Caki2 (cell line): ENCODE data around the gene ANKS3. TPM values are rescaled to one million over a fixed set of nuclear protein-coding genes. Genes with fewer than 3 reads are reported as not detected.
"Not testable (repeated sequence)": the region's sequence is repeated elsewhere in the genome, so short reads cannot be mapped to it uniquely, and the experiment has no call there.

Experiments
- DNase-seq: peaks from one replicate; pipeline ENCODE4 v3.0.0-alpha.2; 2015; ENCODE audit warnings: low read depth
- in situ Hi-C: cut with HindIII; loops from 2 replicates; pipeline ENCODE4 v1.10.0; 2016; ENCODE audit warnings: low sequenced_read_pairs, low pct_unique_long_range_greater_than_20kb, mixed read lengths
- total RNA-seq: library from RNA; depleted of rRNA; stranded (reverse); fragments of >200 nt; shearing (Covaris generic); gene quantifications from 2 replicates; pipeline ENCODE4 v1.2.3, GENCODE V29; 2014; ENCODE audit warnings: low replicate concordance

Gene ANKS3
- total RNA-seq, 1 experiment from 2014 or later: 62.5 TPM

DNA sequence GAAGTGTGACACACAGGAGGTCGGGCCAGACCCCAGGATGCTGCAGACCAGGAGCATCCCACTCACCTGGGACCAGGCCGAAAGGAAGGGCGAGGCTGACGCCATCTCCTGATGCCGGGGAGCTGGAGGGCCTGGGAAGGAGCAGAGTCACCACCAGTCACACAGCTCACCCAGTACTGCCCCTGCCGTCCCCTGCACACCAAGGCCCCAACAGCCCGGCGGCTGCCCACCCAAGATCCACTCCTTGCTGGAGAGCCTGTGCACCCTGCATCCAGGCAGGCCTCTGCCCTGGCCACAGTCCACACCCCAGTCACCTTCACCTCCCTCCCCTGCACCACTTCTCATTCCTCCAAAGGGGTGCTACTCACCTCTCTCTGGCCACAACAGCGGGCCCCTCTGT lies 28.1 kb upstream of the ANKS3 start:
- in situ Hi-C loops: no loop called here
- DNase-seq: no peak

DNA sequence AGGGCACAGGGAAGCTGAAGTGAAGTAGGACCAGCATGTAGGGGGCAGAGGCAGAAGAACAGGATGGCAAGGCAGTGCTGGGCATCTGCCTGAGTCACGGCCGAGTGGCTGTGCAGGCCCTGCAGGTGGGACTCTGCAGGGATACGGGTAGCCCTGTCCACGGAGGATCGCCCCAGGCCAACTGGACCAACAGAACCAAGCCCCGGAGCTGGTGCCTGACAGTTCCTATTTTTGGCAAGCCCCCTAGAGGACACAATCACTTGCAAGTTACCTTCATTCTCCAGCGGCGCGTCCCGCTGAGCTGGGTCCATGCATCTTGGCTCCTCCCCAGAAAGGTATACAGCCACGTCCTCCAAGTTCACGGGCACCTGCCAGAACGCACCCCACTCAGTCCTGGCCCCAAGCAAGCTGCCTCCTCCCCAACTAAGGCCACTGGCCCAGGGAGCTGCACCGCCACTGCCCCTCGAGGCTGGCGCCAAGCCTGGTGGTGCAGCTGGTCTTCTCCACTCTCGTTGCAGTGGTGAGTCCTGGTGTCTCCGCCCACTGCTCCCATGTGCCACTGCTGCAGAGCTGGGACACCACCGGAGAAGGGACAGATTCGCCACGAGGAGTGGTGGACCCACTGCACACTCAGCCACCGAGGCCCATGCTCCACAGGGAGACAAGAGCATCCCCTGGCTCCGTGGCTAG lies 26.3 kb upstream of the ANKS3 start:
- no peak for DNase-seq
- in situ Hi-C loops: no loop called here

DNA sequence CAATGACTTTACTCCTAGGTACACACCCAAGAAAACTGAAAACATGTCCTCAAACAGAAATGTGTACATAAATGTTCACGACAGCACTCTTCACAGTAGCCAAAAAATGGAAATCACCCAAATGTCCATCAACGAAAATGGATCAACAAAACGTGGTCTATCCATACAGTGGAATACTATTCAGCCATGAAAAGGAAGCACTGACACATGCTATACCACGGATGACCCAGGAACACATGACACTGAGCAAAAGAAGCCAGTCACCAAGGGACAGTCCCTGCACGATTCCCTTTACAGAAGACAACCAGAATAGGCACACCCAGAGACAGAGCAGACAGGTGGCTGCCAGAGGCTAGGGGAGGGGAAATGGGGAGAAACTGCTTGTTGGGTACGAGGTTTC lies 21.6 kb upstream of the ANKS3 start:
- in situ Hi-C loops: no loop called here

DNA sequence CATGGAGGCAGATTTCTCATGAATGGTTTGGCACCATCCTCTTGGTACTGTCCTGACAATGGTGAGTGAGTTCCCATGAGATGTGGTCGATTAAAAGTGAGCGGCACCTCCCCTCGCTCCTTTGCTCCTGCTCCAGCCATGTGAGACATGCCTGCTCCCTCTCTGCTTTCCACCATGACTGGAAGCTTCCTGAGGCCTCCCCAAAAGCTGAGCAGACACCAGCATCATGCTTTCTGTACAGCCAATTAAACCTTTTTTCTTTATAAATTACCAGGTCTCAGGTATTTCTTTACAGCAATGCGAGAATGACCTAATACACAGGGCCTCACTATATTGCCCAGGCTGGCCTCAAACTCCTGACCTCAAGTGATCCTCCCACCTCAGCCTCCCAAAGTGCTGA lies 20.8 kb upstream of the ANKS3 start:
- no peak for DNase-seq
- in situ Hi-C loops: no loop called here

More for the DNA sequence above, 21.6 kb upstream of the ANKS3 start:
- no peak for DNase-seq

DNA sequence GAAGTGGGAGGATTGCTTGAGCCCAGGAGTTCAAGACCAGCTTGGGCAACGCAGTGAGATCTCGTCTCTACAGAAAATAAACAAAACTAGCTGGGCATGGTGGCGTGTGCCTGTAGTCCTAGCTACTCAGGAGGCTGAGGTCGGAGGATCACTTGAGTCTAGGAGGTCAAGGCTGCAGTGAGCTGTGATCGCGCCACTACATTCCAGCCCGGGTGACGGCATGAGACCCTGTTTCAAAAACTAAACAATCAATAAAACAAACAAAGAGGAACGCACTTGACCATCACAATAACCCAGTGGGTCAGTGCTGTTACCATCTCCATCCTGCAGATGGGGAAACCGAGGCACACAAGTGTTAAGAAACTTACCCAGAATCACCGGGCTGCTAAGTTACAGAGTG lies 19.2 kb upstream of the ANKS3 start:
- DNase-seq: no peak
- in situ Hi-C loops: no loop called here

DNA sequence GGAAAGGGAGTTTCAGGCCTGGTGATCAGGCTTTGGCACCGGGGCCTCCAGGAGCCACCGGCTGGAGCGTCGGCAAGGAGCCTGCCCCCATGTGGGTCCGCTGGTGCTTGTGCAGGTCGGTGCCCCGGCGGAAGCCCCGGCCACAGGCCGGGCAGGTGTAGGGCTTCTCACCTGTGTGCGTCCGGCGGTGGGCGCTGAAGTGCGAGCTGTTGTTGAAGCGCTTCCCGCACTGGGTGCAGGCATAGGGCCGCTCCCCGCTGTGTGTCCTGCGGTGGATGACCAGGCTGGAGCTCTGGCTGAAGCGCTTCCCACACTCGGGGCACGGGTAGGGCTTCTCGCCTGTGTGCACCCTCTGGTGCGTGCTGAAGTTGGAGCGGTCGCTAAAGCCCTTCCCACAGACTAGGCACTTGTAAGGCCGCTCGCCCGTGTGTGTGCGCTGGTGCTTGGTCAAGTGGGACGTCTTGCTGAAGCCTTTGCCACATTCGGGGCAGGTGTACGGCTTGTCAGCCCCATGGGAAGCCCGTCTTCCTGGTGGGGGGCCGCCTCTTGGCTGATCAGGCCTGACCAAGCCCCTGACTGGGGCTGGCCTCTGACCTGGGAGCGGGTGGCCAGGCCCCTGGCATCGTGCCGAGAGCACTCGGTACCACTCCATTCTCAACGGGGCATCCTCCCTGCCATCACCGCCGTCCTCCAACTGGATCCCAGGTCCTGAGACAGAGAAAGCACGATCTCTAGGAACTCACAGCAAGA lies 18.5 kb upstream of the ANKS3 start:
- in situ Hi-C loops: no loop called here
- no peak for DNase-seq

DNA sequence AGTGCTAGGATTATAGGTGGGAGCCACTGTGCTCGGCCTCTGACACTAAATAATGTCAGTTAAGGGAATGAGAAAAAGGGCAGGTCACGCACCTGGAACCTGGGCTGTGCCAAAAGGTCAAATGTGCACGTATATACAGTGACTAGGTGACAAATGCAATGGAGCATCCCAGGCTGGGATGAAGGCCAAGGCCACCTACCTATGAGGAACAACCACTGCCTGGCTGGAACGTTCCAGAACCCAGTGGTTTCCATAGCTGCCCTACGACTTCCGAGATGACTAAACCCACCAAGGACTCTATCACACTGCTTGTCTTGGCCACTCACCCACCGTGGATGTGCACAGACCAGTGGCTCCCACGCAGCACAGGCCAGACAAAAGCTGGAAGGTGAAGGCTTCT lies 16.8 kb upstream of the ANKS3 start:
- in situ Hi-C loops: no loop called here
- no peak for DNase-seq

DNA sequence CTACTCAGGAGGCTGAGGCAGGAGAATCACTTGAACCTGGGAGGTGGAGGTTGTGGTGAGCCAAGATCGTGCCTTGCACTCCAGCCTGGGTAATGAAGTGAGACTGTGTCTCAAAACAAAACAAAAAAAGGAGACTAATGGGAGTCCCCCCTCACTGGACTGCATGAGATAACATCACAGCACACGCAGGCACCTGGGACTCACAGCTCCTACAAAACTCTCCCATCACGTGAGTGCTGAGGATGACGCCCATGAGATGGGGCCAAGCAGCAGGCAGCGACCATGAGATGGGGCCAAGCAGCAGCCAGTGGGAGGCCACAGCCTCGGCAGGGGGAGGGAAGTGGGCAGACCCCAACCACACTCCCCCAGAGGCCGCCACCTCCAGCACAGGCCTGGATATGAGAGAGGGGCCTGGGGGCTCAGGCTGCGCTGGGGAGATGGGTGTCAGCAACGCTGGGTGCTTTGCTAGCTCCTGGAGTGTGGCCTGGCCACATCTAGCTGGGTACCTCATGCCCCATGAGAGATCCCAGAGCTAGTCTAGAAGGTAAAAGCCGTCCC lies 15.7 kb upstream of the ANKS3 start:
- no peak for DNase-seq
- in situ Hi-C loops: no loop called here

DNA sequence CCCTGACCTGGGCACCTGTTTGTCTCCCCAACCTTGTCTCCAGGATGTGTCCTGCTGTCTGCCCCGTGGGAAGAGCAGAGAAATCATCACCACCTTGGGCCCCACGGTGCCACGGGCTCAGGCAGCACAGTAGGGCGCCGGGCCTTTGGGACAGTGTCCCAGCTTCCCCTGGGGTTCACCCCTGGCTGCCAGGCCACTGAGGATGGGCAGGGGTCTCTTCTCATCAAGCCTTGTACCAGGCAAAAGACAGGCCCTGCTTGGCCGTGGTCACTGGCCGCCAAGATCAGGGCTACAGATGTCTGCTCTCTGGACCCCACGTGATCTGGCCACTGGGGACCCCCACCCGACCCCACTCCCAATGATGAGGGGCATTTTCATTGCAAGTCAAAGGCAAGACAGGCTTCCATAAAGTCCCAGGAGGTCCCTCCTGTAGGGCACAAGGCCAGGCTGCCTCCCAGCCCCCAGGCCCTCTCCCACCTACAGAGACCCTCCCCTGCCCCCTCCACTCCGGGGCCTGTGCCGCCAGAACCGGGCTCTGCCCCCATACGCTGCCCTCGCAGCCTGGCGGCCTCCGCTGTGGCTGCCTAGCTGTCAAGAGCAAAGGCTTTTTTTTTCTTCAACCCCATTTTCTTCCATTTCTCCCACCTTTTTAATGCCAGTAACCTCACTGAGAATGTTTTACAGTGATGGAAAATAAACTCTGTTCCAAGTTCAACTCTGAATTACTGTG lies 14.8 kb upstream of the ANKS3 start:
- in situ Hi-C loops: no loop called here
- no peak for DNase-seq

DNA sequence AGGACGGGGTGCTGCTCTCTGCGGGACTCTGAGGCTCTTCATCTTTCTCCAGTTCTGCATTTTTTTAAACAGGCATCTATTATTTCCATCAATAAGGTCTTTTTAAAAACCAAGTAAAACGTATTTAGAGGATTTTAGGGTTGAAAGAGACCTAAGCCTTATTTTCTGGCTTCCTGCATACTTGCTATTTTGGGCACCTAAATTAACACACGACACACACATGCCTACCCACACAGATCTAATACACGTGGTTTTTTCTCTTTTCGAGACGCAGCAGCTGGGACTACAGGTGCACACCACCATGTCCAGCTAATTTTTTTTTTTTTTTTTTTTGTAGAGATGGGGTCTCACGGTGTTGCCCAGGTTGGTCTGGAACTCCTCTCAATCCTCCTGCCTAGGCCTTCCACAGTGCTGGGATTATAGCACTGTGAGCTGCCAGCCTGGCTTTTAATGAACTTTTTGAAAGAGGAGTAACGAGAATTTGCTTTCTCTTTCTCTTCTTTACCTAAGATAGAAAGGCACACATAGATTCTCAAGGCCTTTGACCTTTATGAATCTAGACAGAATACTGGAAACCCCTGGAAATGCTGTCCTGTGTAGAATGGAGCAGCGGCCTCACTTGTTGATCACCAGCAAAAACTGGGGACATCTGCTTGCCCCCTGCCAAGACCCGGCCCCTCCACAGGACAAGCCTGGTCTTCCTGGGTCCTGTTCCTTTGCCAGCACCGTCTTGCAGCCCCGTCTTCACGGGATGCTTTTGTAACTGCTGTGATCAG lies 14.0 kb upstream of the ANKS3 start:
- in situ Hi-C loops: no loop called here
- no peak for DNase-seq

DNA sequence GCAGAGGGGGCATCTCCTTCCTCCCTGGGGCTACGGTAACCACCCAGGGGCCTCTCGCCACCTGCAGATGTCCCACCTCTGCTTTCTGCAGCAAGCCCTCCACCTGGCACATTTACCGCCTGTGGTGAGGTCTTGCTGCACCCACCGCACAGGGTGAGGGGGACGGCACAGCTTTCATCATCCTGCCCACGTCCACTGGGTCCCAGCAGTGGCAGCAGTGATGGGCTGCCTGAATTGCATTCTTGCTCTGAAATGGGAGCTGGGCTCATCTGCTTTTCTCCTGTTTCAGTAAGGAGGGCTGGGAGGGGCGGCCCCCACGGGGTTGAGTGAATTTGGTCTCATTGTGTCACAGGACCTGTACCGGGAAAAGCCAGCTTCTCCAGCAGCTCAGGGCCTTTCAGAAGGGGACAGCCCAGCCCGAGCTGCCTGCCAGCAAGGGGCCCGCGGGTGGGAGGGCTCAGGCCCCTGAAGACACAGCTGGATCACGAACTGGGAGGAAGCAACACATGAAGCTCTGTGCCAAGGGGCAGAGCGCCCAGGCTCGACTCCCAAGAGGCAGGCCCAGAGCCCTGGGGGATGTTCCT lies 13.0 kb upstream of the ANKS3 start:
- DNase-seq: no peak
- in situ Hi-C loops: no loop called here

DNA sequence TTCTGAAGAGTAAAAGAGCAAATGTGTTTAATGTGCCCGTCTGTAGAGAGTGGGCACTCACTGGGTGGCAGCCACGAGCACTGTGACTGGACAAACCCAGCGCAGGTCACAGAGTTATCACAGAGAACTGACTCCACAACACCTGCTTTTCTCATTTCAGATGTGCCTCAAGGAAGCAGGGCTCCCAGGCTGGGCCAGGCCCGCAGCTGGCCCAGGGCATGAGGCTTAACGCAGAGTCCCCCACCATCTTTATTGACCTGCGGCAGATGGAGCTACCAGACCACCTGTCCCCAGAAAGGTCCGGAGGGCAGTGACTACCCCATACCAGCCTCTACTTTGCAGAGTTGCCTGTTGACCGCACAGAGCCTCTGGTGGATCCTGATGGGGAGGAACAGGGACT lies 12.1 kb upstream of the ANKS3 start:
- no peak for DNase-seq
- in situ Hi-C loops: no loop called here

DNA sequence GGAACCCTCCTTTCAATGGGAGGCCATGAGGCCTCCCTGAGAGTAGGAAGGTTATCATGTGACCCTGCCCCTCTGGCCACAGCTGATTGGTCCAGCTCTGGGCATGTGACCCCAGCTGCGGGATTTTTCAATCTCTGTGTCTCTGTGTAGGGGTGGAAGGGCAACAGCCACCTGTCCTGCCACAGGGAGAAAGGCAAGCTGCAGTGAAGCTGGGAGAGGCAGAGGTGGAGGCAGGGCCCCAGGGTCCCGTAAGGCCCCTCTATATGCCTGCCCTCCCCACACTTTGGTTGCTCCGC lies 11.2 kb upstream of the ANKS3 start:
- no peak for DNase-seq
- in situ Hi-C loops: no loop called here

DNA sequence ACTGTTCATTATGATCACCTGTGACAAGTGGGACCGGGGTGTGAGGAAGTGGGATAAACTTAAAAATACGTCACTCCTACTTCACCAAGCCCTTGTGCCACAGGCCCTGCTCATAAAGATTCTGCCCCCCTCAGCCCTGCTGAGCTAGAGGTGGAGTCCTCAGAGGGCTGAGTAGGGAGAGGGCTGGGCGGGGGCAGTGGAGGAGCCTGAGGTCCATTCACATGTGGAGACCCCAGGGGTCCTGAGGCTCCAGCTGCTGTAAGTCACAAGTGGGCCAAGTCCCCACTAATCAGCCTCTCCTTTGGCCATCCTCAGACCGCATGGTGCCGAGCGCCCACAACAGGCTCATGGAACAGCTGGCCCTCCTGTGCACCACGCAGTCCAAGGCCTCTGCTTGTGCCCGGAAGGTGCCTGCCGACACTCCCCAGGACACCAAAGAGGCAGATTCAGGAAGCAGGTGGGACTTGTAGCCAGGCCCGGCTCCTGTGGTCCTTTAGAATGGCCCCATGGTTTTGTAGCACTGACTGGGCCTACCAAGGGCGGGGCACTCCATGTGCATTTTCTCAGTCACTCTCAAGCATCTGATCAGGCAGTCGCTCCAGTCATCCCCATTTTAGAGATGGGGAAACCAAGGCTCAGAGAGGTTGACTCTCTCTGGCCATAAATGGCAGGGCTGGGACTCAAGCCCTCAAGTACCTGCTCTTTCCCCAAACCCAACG lies 10.6 kb upstream of the ANKS3 start:
- in situ Hi-C loops: no loop called here
- DNase-seq: no peak

DNA sequence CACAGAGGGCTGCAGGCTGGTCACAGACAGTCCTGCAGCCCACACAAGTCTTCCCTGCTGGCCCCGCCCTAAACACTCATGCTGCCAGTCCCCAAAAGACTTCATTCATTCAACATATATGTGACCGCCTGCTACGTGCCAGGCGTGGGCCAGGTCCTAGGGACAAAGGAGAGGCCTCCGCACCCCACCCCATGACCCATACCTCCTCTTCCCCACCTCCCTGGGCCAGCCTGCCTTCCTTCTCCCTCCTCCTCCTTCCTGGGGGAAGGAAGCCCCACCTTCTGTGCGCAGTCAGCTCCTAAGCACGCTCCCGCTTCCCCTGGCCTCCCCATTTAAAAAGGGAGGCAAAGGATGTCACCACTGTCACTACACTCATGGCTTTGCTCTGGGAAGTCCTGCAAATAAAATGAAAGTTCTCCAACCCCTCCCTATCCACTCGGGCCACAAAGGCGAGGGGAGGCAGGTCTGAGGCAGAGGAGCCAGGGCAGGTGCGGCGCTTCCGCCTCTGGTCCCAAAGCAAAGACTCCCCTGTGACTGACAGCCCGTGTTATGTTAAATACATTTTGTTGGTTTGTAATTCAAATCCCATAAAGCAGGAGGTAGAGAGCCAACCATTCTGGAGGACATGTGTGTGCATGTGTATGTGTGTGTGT lies 9.3 kb upstream of the ANKS3 start:
- in situ Hi-C loops: no loop called here
- DNase-seq: no peak

DNA sequence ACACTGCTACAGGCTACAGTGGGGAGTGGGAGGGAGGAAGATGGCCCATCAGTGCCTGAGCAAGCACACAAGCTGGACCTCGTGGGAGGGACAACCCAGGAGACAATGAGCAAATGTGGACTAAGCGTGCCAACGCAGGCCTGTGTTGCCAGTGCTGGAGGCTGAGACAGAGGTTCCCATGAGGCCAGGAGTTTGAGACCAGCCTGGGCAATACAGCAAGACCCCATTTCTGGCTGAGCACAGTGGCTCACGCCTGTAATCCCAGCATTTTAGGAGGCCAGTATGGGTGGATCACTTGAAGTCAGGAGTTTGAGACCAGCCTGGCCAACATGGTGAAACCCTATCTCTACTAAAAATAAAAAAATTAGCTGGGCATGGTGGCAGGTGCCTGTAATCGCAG lies 4.3 kb upstream of the ANKS3 start:
- in situ Hi-C loops, DNase-seq: not testable (repeated sequence)

DNA sequence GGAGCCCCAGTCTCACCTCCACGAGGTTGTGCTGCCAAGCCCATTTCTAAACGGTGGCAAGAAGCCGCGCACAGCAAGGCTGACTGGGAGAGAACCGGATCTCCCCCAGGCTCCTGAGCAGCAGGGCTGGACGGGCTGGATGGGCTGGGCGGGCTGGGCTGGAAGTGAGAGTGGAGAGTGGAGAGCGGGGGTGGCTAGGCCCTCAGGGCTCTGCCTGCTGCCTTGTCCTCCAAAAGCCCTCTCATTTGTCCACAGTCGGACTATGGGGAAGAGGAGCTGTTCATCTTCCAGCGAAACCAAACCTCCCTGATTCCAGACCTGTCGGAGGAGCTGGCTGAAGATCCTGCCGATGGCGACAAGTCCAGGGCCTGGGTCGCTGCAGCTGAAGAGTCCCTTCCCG lies 3.5 kb upstream of the ANKS3 start:
- in situ Hi-C loops: no loop called here
- no peak for DNase-seq
